ENCODE measurements around the gene PIGL.

GRCh38 chr17:16297367-16298139, 80.5 kb downstream of the PIGL start:
- TF ChIP-seq CTCF (IDR thresholded peaks at IDR 0.05) = no peak
- TF ChIP-seq FOXP1 (CRISPR knock-in tag; IDR thresholded peaks at IDR 0.05; ENCODE audit: borderline replicate concordance) = no peak
- no peak for TF ChIP-seq MAX (CRISPR knock-in tag; IDR thresholded peaks at IDR 0.05)
- TF ChIP-seq SP1 (CRISPR knock-in tag; conservative IDR thresholded peaks at IDR 0.05) = no peak
- TF ChIP-seq NR2C2 (CRISPR knock-in tag; IDR thresholded peaks at IDR 0.05) = no peak
- TF ChIP-seq HMGXB4 (CRISPR knock-in tag; IDR thresholded peaks at IDR 0.05) = no peak
- TF ChIP-seq TEAD4 (CRISPR knock-in tag; IDR thresholded peaks at IDR 0.05) = no peak

Data from WTC11 (cell line).